ENCODE results near the gene MCM6. TPM values are rescaled to one million over a fixed set of nuclear protein-coding genes. Genes with fewer than 3 reads are reported as not detected.
A peak's percentile ranks its signal among the peaks of the same experiment; 100 is the strongest.

The MCM6 gene
- 13.7 and 16.4 TPM in 2 replicates for total RNA-seq (2014; rRNA removed; shearing (Covaris generic))
- polyA plus RNA-seq (2016; fragmentation: Nextera tagmentation; extraction: Ambion mirVana), result 21.4 and 22.3 TPM in 2 replicates

DNA sequence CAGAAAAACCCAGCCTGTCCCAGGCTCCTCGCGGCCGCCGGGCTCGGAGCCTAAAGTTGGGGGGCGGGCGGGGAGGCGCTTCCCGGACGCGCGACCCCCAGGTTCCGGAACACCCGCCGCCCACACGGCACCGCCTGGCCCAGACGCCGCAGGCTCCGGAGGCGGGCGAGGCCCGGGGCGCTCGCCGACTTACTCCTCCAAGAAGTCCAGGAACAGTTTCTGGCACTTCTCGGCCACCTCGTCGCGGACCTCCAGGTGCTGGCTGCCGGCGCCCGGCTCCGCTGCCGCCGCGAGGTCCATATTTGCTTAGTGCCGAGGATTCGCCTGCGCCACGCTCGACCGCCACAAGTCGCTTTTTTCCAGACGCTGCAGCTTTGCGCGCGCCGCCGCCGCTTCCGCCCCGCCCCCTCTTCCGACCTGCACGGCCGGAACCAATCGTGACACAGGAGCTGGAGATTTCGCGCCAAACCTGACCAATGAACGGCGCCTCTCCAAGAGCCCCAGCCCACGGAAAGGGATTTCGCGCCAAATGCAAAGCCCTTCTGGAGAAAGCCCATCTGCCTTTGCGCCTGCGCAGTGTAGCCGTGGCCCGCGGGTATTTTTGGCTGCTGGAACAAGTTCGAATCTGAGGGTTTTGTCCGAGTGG, at the start of gene MCM6:
MCM6 (minus strand) TSS at position 378 of the 646 bp plus-strand sequence; CDS start at position 300, 78 bp downstream.
- Histone ChIP-seq H3K4me1 (ENCODE audit: insufficient read depth) (peaks cover 8% of the 10 kb centered on the region; the same call in 1 of the 2 replicates), H3K27ac (peak within 1 kb of the TSS; percentile 78), H3K36me3 (ENCODE audit: low read depth) (0 out of 2 replicates have a peak, but pooled peaks cover 5% of the 10 kb centered on the region), H3K9ac (peak within 1 kb of the TSS; percentile 88), H3K4me3 (peak within 1 kb of the TSS; percentile 86), H2AFZ (peak within 1 kb of the TSS; percentile 82), H3K9me3 (ENCODE audit: low read depth) (no peaks in the 10 kb centered on the region), H3K27me3 (replicated peaks; ENCODE audit: insufficient read depth) (no peaks in the 10 kb centered on the region), H4K20me1 (ENCODE audit: insufficient read depth) (no peaks in the 10 kb centered on the region), H3K9me2 (ENCODE audit: insufficient read depth) (no peaks in the 10 kb centered on the region), H3K79me2 (ENCODE audit: insufficient read depth) (peaks cover 30% of the 10 kb centered on the region), H3F3A (ENCODE audit: insufficient read depth) (no peaks in the 10 kb centered on the region), H3K4me2 (ENCODE audit: unreplicated experiment) (peak within 1 kb of the TSS; percentile 80)
- peak; percentile 99 for DNase-seq
- 1 to 2% methylated on average over 50 of the region's 71 CpGs for WGBS, 2 experiments (ENCODE audit: low coverage in 1 of 2, low lambda C conversion rate in 2 of 2, missing lambda C conversion rate in 2 of 2)
- TF ChIP-seq EZH2 (IDR thresholded peaks at IDR 0.05; ENCODE audit: insufficient read depth, poor library complexity, severe bottlenecking) (no peak), EZH2phosphoT487 (IDR thresholded peaks at IDR 0.05; ENCODE audit: insufficient read depth, low read depth) (no peak)
- in situ Hi-C loops (cut with MboI), result no loop called here

DNA sequence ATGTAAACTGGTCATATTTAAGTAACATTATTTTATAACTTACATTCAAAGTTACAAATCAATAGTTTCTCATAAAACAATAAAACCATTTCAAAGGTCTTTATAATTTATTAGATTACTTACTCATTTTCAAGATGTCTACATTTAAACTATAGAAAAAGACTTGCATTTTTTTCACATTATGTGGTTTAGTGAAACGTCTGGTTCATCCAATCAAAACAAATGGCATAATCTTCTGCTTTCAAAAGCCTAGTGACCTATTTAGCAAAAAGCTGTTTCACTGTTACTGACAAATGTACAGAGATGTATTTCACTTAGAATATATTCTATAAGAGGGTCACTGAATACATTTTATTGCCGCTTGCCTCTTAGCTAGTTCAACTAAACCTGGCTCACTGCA, 49.3 kb upstream of the MCM6 start:
- Histone ChIP-seq H3K4me1 (ENCODE audit: insufficient read depth) (peaks cover 10% of the 10 kb centered on the region; the same call in 1 of the 2 replicates), H3K79me2 (ENCODE audit: insufficient read depth) (no peaks in the 10 kb centered on the region), H3K27me3 (replicated peaks; ENCODE audit: insufficient read depth) (no peaks in the 10 kb centered on the region), H2AFZ (no peak overlapping the region), H3K27ac (no peak overlapping the region), H3K36me3 (ENCODE audit: low read depth) (peaks cover 33% of the 10 kb centered on the region), H3F3A (ENCODE audit: insufficient read depth) (0 out of 2 replicates have a peak, but pooled peaks cover 6% of the 10 kb centered on the region), H3K4me3 (no peak overlapping the region), H3K4me2 (ENCODE audit: unreplicated experiment) (no peak overlapping the region), H3K9ac (no peak overlapping the region), H3K9me2 (ENCODE audit: insufficient read depth) (no peaks in the 10 kb centered on the region), H4K20me1 (ENCODE audit: insufficient read depth) (no peaks in the 10 kb centered on the region), H3K9me3 (ENCODE audit: low read depth) (no peaks in the 10 kb centered on the region)
- 65 to 69% methylated on average over 2 of the region's 2 CpGs for WGBS, 2 experiments (ENCODE audit: low coverage in 1 of 2, low lambda C conversion rate in 2 of 2, missing lambda C conversion rate in 2 of 2)
- TF ChIP-seq EZH2 (IDR thresholded peaks at IDR 0.05; ENCODE audit: insufficient read depth, poor library complexity, severe bottlenecking), result no peak
- no peak for TF ChIP-seq EZH2phosphoT487 (IDR thresholded peaks at IDR 0.05; ENCODE audit: insufficient read depth, low read depth)
- in situ Hi-C loops (cut with MboI), result no loop called here
- DNase-seq, result peak; percentile 34

DNA sequence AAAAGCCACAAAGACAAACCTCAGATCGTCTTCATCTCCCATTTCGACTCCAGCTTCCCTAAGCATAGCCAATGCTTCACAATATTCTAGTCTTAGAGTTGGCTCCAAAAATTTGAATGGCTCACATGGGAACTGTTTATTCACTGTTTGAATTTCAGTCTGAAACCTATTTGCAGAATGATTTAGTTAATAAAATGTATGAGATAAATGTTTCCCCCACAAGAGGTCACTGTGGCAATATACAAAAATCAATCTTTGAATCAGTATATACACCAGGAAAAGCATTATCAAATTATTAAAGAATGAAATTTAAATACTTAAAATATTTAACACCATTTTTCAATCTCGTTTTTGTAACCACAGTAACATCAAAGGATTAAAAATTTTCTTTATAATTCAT, 40.0 kb upstream of the MCM6 start:
- Histone ChIP-seq H3K4me1 (ENCODE audit: insufficient read depth) (no peaks in the 10 kb centered on the region; the same call in 1 of the 2 replicates), H3K36me3 (ENCODE audit: low read depth) (peaks cover 31% of the 10 kb centered on the region), H3K27me3 (replicated peaks; ENCODE audit: insufficient read depth) (no peaks in the 10 kb centered on the region), H3K9me3 (ENCODE audit: low read depth) (no peaks in the 10 kb centered on the region), H3K4me2 (ENCODE audit: unreplicated experiment) (no peak overlapping the region), H3K4me3 (no peak overlapping the region), H4K20me1 (ENCODE audit: insufficient read depth) (no peaks in the 10 kb centered on the region), H3K27ac (no peak overlapping the region), H3F3A (ENCODE audit: insufficient read depth) (peaks cover 14% of the 10 kb centered on the region), H3K9ac (no peak overlapping the region), H2AFZ (no peak overlapping the region), H3K79me2 (ENCODE audit: insufficient read depth) (no peaks in the 10 kb centered on the region), H3K9me2 (ENCODE audit: insufficient read depth) (no peaks in the 10 kb centered on the region)
- in situ Hi-C loops (cut with MboI), result loop anchor here (10.0 to 25.0 kb wide), 2 partner anchors 469 to 1921 kb away; no protein-coding TSS in a partner anchor
- DNase-seq, result peak; percentile 51
- 48 to 55% methylated on average over 3 of the region's 3 CpGs for WGBS, 2 experiments (ENCODE audit: low coverage in 1 of 2, low lambda C conversion rate in 2 of 2, missing lambda C conversion rate in 2 of 2)
- TF ChIP-seq EZH2phosphoT487 (IDR thresholded peaks at IDR 0.05; ENCODE audit: insufficient read depth, low read depth) (no peak), EZH2 (IDR thresholded peaks at IDR 0.05; ENCODE audit: insufficient read depth, poor library complexity, severe bottlenecking) (no peak)

DNA sequence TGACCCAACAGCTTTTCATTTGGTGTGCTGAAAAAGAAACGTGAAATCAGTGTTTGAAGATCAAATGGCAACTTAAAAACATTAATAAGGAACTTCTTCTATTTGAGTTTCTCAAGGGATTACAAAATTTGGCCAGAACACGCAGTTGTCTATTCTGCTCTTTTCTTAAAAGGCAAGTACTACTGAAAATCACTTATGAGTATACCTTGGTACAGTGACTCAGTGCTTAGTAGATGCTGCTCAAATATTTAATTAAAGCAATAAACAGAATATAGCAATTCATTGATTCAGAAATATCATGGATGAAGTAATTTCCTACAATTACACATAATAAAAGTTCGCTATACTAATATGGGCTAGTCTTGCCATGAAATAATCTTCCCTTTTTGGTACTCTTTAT, 38.2 kb upstream of the MCM6 start:
- Histone ChIP-seq H3K9ac (0 out of 2 replicates have a peak overlapping the region, but pooled peaks have one; percentile 2), H3K4me3 (no peak overlapping the region), H2AFZ (no peak overlapping the region), H3K9me3 (ENCODE audit: low read depth) (no peaks in the 10 kb centered on the region), H3K4me1 (ENCODE audit: insufficient read depth) (peaks cover 15% of the 10 kb centered on the region), H3F3A (ENCODE audit: insufficient read depth) (peaks cover 29% of the 10 kb centered on the region), H4K20me1 (ENCODE audit: insufficient read depth) (no peaks in the 10 kb centered on the region), H3K9me2 (ENCODE audit: insufficient read depth) (no peaks in the 10 kb centered on the region), H3K27ac (no peak overlapping the region), H3K36me3 (ENCODE audit: low read depth) (peaks cover 30% of the 10 kb centered on the region), H3K79me2 (ENCODE audit: insufficient read depth) (no peaks in the 10 kb centered on the region), H3K27me3 (replicated peaks; ENCODE audit: insufficient read depth) (no peaks in the 10 kb centered on the region), H3K4me2 (ENCODE audit: unreplicated experiment) (no peak overlapping the region)
- no peak for TF ChIP-seq EZH2 (IDR thresholded peaks at IDR 0.05; ENCODE audit: insufficient read depth, poor library complexity, severe bottlenecking)
- TF ChIP-seq EZH2phosphoT487 (IDR thresholded peaks at IDR 0.05; ENCODE audit: insufficient read depth, low read depth), result no peak
- no peak for DNase-seq
- WGBS, 2 experiments (ENCODE audit: low coverage in 1 of 2, low lambda C conversion rate in 2 of 2, missing lambda C conversion rate in 2 of 2), result 70 to 71% methylated on average over 3 of the region's 3 CpGs
- in situ Hi-C loops (cut with MboI), result loop anchor here (10.0 to 25.0 kb wide), 2 partner anchors 470 to 1923 kb away; no protein-coding TSS in a partner anchor
